GM18519 (cell line): Measurements from ENCODE around the gene PLD3.

Source experiments
- ATAC-seq: cut with Tn5 transposase; IDR thresholded peaks from one replicate; pipeline ENCODE4 v1.9.1; 2021; ENCODE audit warnings: mild to moderate bottlenecking, moderate library complexity; ENCODE audit not compliant: unreplicated experiment, low FRiP score

PLD3 gene

DNA sequence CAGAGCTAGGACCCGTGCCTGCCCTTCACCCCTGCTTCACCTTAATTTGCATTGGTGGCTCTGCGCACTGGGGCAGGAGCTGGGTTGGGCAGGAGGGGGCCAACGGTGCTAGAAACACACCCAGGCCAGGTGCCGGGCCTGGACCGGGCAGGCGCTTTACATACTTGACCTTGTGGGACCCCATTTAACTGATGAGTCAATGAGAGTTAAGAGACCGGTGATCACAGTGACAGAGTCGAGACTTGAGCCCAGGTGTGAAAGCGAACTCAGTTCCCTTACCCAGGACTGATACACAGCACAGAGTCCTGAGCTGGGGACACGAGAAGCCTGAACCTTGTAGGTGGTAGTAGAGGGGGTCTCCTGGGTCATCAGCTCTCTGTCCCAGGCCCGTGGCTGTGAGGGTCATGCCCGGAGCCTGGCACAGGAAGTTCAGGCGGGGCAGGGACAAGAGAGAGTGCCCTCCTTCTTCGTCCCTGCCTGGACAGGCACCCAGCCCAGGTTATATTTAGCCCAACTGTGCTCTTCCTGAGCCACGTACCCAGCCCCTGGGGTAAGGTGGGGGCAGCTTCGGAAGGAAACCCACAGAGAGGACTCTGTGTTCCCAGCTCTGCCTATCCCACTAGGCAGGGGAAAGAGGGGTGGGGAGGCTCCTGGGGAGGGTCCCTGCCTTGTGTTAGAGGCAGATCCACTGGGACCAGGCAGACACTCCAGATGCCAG, 62.8 kb downstream of the PLD3 start:
- ATAC-seq = no peak

DNA sequence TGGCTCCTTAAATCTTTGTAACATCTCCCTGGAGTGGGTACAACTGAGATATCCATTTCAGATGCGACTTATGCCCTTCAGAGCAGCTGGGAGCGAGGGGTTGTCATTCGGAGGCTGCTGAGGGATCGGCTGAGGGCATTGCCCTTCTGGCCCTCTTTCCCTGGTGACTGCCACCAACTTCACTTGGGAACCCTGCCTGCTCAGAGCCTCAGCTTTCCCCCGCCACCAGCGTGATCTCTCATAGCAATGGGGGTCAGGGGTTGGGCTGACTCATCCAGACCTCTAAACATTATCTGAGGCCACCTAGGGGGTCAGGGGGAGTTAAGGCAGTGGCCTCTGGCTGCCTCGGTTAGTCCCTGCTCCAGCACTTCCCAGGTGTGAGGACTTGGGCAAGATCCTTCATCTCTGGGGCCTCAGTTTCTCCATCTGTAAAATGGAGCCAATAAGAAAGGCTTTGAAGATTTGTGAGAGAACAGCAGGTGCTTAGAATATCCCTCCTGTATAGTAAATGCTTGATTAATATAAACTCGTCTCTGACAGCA, 63.5 kb downstream of the PLD3 start:
- no peak for ATAC-seq

DNA sequence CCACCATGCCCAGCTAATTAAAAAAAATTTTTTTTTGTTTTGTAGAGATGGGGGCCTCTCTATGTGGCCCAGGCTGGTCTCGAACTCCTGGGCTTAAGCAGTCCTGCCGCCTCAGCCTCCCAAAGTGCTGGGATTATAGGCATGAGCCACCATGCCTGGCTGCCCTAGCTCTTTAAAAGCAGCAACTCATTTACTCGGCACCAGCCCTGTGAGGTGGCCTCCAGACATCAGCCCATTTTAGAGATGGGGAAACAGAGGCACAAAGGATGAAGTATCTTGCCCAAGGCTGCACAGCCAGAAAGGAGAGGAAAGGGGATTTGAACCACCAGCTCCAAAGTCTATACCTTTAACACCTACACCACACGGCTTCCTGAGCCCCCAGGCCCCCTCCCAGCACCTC, 64.4 kb downstream of the PLD3 start:
- no peak for ATAC-seq

DNA sequence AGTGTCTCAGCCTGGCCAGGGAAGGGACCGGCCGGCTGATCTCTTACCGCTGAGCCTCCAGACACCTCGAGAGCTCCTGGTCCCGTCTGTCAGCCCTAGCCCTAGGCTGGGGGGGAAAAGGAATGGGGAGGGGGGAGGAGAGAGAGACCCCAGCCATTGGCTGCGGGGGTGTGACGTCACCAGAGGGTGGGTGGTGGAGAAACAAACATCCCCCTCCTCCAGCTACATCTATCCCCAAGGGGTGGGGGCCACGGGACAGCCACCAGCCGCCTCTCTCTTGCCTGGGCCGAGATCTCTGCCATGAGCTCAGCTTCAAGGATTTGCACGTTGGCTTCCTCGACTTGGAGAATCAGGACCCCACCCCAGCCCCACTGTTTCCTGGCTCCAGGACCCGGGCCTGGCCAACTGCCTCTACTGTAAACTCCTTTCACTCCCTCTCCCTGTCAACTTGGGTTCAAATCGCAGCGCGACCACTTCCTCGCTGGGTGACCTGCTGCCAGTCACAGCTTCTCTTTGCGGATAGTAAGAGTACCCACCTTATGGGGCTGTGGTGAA, 64.9 kb downstream of the PLD3 start, which contains the start of gene PRX:
TSS of gene PRX (minus strand) at position 88 of the 555 bp plus-strand sequence. CDS start 5,446 bp downstream, outside the sequence.
- no peak for ATAC-seq

DNA sequence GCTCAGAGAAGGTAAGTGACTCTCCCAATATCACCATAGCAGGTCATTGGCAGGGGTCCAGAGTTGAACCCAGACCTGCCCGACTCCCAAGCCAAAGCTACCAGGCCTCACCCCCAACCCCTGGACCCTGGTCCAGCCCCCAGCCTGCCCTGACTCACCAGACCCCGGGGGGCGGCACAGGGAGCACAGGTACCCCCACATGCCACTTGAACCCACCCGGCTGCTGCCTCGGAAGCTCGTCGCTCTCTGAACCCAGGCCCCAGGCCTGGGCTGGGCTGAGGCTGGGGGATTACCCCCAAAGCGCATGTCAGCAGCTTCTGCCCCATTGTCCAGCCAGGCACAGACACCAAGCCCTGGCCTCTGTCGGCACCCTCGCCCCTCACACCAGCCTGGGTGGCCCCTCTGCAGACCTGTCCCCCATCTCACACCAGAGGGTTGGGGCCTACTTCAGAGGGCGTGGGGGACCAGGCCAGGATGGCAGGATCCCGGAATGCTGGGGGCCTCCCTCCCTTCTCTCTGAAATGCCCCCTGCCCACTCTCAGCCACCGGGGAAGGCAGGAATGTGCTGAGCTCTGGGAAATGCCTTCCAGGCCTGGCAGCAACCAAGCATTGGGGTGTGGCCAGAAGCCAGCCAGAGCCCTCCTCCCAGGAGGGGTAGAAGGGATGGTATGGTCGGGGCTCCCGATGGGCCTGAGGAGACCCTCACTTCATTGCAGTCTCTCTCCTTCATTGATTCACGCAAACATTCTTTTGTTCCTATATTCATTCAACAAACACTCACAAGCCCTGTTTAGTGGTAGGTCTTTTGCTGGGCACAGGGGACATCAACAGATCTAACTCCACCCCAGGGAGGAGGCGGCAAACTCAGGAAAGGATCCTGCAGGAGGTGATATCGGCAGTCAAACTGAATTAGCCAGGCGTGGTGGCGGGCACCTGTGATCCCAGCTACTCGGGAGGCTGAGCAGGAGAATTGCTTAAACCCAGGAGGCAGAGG, 66.3 kb downstream of the PLD3 start:
- no peak for ATAC-seq

DNA sequence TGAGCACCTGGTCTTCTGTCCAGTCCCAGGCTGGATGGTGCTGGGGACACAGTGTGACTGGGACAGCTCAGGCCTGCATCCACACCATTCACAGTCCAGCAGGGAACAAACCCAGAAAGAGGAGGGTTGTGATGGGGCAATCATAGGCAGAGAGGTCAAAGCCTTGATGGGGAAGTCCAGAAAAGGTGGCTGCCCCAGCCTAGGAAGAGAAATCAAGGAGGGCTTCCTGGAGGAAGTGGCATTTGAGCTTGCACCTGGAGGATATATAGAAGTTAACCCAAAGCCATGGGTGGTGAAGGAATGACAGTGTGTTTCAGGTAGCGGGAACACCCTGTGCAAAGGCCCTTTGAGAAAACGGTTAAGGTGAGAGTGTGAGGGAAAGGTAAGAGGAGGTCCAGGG, 67.3 kb downstream of the PLD3 start:
- no peak for ATAC-seq

DNA sequence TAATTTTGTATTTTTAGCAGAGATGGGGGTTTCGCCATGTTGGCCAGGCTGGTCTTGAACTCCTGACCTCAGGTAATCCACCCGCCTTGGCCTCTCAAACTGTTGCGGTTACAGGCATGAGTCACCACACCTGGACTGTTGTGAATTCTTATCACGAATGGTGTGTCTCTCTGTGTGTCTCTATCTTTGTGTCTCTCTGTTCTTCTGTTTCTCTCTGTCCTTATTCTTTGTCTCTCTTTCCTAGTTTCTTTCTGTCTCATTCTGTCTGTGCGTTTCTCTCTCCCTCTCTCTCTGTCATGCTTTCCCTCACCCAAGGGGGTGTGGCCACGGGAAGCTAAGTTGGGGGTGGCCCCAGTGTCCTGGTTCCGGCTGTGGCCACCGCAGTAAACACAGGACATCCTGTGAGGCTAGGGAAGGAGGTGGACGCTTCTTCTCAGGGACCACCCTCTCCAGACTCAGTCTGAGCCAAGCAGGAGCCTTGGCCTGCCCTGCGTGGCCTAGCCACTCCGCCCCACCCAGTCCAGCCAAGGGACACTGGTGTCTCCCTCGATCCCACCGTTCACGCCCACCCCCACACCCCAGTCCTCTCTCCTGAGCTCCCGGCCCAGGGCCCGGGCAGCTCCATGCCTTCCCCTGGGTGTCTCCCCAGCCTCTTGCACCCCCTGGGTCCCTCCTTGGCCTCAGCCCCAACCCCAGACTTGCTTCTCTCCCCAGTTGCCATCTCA, 68.6 kb downstream of the PLD3 start:
- ATAC-seq = no peak

DNA sequence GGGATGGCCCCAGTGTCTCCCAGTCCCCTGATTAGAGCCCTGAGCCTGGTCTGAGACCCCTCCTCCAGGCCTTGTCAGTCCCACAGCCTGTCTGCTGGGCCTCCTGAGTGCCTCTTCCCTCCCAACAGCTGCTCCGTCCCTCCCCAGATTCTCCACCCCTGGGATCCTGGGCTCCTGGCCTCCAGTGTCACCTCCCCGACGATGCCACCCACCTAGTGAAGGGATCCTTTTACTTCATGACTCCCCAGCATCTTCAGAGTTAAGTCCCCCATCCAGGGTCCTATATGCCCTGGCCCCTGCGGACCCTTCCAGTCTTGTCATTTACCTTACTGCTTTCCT, 69.1 kb downstream of the PLD3 start:
- ATAC-seq = no peak

DNA sequence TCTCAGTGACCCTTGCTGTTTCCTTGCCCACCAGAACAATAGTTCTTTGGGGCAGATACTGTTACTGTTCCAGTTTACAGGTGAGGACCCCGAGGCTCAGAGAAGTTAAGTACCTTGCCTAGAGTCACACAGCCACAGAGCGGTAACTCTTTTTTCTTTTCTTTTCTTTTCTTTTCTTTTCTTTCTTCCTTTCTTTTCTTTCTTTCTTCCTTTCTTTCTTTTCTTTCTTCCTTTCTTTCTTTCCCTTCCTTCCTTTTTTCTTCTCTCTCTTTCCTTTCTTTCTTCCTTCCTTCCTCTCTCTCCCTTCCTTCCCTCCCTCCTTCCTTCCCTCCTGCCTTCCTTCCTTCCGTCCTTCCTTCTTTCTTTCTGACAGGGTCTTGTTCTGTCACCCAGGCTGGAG, 69.5 kb downstream of the PLD3 start:
- ATAC-seq = no peak

DNA sequence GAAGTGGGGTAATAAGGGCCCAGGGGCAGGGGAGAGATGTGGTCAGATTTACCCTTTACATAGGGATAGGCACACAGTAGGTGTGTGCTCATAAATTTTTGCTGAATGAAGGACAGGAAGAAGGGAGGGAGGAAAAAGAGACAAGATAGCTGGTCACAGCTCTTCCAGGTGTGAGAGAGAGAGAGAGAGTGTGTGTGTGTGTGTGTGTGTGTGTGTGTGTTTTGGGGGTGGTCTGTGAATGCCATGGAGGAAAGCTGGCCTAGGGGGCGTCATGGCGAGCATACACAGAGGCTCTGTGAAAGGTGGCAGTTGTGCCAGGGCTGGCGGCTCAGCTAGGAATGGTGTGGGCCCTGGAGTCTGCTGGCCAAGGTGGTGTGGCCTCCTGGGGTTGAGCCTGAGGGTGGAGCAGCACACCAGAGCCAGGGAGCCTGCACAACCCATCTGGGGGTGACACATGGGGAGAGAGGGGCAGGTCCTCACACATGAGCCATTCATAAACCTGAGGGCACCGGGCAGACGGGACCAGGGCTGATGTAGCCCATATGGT, 70.6 kb downstream of the PLD3 start:
- ATAC-seq = no peak

DNA sequence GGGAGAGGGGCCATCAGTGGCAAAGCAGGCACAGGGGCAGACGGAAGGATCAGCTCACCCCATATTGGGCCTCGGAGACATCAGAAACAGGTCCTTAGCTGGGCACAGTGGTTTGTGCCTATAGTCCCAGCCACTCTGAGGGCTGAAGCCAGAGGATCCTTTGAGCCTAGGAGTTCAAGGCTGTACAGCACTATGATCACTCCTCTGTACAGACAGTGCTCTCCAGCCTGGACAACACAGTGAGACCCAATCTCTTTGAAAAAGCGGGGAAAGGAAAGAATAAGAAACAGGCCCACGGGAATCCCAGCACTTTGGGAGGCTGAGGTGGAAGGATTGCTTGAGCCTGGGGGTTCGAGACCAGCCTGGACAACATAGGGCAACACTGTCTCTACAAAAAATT, 71.3 kb downstream of the PLD3 start:
- no peak for ATAC-seq

DNA sequence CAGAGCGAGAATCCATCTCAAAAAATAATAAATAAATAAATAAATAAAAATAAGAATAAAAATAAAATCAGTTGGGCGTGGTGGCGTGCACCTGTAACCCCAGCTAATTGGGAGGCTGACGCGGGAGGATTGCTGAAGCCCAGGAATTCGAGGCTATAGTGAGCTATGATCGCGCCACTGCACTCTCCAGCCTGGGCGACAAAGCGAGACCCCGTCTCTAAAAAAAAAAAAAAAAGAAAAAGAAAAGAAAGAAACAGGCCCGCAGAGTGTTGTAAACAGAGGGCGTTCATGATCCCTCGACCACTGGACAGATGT, 71.9 kb downstream of the PLD3 start:
- no peak for ATAC-seq

DNA sequence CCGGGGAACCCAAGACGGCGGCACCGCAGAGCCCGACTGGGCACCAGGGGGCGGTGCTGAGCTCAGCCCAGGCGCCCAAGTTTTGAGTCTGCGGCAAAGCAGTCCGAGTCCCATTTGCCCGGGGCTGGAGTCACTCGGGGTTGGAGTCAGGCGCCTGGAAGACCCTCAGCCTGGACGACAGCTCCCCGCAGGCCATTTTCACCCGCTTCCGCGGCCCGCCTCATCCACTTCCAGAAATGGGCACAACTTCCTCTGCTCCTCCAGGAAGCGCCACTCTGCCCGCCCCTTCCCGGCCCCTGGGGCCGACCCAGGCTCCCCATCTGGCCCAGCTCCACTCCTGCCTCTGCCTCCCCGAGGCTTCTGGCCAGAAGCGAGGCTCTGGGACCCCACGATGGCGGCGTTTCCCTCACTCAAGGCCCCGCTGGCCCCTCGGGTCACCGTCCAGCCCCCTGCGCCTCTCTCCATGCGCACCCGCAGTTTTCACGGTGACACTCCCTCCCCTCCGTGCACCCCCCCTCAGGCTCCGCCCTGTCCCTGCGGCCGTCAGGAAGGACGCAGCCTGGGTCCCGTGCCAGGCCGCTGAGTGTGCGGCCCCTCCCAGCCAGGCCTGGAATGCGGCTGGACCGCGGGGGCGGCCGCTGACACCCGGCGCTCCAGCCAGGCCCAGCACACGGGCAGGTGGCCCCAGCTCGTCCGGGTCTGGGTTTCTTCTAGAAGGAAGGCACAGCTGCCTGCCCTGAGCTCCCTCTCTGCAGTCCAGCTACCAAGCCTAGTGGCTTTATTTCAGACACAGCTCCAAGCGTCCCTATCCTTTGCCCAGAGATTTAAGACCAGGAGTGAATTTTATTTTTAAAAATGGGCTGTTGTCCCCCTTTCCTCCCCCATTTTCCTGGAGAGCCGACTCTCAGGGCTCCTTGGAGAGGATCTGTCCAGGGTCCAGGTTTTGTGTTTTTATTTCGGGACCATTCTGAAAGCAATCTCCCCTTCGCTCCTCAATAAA, 72.6 kb downstream of the PLD3 start:
- no peak for ATAC-seq

DNA sequence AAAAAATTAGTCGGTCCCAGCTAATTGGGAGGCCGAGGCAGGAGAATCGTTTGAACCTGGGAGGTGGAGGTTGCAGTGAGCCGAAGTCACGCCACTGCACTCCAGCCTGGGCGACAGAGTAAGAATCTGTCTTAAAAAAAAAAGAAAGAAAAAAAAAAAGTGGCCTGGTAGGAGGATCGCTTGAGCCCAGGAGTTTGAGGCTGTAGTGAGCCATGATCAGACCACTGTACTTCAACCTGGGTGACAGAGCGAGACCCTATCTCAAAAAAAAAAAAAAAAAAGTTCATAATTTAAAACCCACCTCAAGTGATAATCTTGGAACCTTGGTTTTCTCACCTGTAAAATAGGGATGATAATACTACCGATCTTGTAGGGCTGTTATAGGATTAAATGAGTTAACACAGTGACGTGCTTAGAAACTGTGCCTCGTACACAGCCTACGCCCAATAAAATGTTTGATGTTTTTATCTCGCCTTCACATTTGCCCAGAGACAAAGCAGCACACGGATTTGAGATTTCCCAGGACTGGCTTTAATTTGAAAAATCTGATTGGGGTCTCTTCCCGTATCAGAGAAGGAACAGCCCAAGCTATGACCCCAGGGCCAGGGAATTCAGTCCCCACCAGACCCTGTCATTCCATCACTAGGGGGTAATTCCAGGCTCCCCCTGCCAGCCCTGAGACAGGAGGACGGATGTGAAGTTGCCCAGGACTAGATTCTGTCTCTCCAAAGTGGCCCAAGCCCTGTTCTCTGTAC, 73.7 kb downstream of the PLD3 start:
- no peak for ATAC-seq

DNA sequence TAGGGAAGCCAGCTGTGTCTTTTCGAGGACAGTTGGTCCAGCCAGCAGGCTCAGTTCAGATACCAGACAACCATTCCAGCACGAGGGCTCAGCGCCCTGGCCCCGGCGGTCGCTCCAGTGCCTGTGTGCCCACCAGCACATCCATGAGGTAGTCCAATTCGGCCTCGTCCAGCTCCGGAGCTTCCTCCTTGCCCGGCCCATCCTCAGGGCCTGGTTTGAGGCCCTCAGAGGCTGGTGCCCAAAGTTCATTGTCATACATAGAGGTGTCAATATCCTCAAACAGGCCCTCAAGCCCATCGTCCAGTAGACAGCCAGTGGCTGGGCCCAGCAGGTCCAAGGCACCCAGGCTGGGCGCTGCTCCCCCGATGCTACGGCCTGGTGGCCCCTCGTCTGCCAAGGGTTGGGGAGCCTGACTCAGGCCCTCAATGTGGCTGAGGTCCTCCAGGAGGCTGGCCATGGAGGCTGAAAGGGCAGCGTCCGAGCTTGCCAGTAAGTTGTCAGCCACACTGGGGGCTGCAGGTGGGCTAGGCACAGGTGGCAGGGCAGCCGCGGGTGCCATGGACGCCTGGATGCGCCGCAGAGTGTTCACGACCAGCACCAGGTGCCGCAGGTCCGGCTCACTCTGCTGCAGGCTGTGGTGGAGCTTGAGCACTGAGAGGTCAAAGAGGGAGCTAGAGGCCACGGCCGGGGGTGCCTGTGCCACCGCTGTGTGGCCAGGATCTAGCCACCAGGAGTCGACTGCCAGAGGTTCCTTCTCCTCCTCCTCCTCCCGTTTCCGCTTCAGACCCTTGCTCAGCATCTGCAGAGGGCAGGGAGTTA, 74.5 kb downstream of the PLD3 start:
- ATAC-seq = no peak

DNA sequence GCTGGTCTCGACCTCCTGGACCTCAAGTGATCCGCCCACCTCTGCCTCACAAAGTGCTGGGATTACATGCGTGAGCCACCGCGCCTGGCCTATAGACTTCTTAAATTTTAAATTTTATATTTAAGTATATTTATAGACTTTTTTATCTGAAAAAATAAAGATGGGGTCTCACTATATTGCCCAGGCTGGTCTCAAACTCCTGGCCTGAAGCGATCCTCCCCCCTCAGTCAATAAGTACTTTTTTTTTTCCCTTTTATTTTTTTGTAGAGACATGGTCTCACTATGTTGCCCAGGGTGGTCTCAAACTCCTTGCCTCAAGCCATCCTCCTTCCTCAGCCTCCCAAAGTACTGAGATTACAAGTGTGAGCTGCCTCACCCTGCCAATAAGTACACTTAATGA, 75.4 kb downstream of the PLD3 start:
- ATAC-seq = no peak

DNA sequence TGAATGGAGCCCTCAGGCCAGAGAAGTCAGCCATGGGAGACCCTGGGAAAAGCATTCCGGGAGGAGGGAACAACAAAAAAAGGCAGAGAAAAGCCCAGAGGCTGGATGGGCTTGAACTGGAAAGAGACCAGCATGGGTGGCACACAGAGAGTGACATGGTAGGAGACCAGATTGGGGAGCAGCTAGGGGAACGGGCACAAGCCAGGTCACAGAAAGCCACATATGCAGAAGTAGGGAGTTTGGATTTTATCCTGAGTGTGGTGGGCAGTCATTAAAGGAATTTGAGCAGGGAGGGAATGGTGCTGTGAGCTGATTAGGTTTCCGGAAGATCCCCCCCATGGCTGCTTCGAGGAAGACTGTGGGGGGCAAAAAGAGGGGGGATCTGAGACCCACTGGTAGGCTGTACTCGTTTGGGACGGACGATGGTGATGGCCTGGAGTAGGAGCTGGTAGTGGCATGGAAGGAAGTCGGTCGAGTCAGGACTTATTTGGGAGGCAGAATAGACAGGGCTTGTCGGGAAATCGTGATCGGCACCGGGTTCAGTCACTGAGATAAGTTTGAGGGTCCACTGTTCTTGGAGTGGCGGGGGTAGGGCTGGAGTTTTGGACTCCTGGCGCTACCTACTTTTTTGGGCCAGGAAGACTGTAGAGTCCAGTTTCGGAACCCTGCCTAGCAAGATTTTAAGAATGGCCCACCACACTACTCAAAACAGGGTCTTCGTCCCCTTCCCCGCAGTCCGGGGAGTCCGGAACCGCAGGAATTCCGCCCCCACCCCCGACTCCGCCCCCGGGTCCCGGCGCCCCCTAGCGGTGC, 76.3 kb downstream of the PLD3 start:
- no peak for ATAC-seq
